SK-N-SH (cell line): ENCODE data around the gene SV2C.

Experiments used
- CTCF ChIP-seq: fragments of 200-600 bp; sonication (generic); IDR thresholded peaks from 2 replicates; pipeline ENCODE4 v1.6.1; 2017; ENCODE audit warnings: antibody characterized with exemption, mild to moderate bottlenecking, moderate library complexity
- EP300 ChIP-seq, 2 experiments: IDR thresholded peaks; 2 replicates each; pipeline versions ENCODE4 v1.4.0 to v1.6.1; 2012; ENCODE audit warnings: borderline replicate concordance in 1 of 2, low read depth in 1 of 2, low read length in 1 of 2
- GABPA ChIP-seq: IDR thresholded peaks from 2 replicates; pipeline ENCODE4 v1.4.0; 2012; ENCODE audit warnings: low read depth, mild to moderate bottlenecking
- JUND ChIP-seq: IDR thresholded peaks from 2 replicates; pipeline ENCODE4 v1.4.0; 2012
- MAX ChIP-seq: IDR thresholded peaks from 2 replicates; pipeline ENCODE4 v1.4.0; 2012; ENCODE audit warnings: low read depth
- MEF2A ChIP-seq: IDR thresholded peaks from 2 replicates; pipeline ENCODE4 v1.4.0; 2012; ENCODE audit warnings: low read depth, borderline replicate concordance
- NFIC ChIP-seq: IDR thresholded peaks from 2 replicates; pipeline ENCODE4 v1.4.0; 2012; ENCODE audit warnings: borderline replicate concordance
- NRF1 ChIP-seq: IDR thresholded peaks from 2 replicates; pipeline ENCODE4 v1.6.1; 2012; ENCODE audit warnings: low read depth, mild to moderate bottlenecking, low read length
- POLR2AphosphoS5 ChIP-seq: IDR thresholded peaks from 2 replicates; pipeline ENCODE4 v1.6.1; 2012; ENCODE audit warnings: low read depth, low read length
- TCF12 ChIP-seq: IDR thresholded peaks from 2 replicates; pipeline ENCODE4 v1.4.0; 2012
- USF1 ChIP-seq: IDR thresholded peaks from 2 replicates; pipeline ENCODE4 v1.4.0; 2012; ENCODE audit warnings: low read depth, borderline replicate concordance
- YY1 ChIP-seq: IDR thresholded peaks from 2 replicates; pipeline ENCODE4 v1.4.0; 2012; ENCODE audit warnings: low read depth, mild to moderate bottlenecking
- TF ChIP-seq, protein P1 (sequence below): IDR thresholded peaks from 2 replicates; pipeline ENCODE4 v1.4.0; 2012; ENCODE audit warnings: low read depth, borderline replicate concordance
- TF ChIP-seq, protein P2 (sequence below): fragments of 150-350 bp; IDR thresholded peaks from 2 replicates; pipeline ENCODE4 v1.6.1; 2016; ENCODE audit warnings: mild to moderate bottlenecking, low read depth, low read length

DNA sequence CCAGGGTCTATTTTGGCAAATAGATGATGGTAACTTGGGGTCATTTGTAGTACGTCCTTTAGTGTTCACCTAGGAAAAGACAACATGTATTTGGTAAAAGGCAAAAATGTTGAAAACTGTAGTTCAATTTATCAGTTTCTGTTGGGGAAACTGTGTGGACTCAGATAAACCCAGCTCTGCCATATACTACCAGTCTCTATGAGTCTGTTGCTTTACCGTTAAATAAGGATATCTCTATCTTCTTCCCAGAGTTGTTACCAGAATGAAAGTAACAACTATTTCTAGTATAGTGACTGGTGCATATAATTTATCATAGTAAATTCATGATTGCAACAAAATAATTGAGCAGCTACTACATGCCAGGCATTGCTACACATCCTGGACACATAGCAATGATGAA is 316.1 kb downstream of the SV2C start:
- no peak for TF ChIP-seq NRF1
- TF ChIP-seq, protein P1, sequence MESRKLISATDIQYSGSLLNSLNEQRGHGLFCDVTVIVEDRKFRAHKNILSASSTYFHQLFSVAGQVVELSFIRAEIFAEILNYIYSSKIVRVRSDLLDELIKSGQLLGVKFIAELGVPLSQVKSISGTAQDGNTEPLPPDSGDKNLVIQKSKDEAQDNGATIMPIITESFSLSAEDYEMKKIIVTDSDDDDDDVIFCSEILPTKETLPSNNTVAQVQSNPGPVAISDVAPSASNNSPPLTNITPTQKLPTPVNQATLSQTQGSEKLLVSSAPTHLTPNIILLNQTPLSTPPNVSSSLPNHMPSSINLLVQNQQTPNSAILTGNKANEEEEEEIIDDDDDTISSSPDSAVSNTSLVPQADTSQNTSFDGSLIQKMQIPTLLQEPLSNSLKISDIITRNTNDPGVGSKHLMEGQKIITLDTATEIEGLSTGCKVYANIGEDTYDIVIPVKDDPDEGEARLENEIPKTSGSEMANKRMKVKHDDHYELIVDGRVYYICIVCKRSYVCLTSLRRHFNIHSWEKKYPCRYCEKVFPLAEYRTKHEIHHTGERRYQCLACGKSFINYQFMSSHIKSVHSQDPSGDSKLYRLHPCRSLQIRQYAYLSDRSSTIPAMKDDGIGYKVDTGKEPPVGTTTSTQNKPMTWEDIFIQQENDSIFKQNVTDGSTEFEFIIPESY: no peak
- no peak for TF ChIP-seq EP300 (IDR thresholded peaks at IDR 0.05; ENCODE audit: borderline replicate concordance in 1 of 2, low read depth in 1 of 2, low read length in 1 of 2)
- TF ChIP-seq CTCF: no peak
- TF ChIP-seq POLR2AphosphoS5: no peak
- TF ChIP-seq USF1: no peak
- TF ChIP-seq GABPA: no peak
- no peak for TF ChIP-seq JUND
- TF ChIP-seq NFIC: no peak
- TF ChIP-seq TCF12: no peak
- no peak for TF ChIP-seq YY1
- TF ChIP-seq, protein P2, sequence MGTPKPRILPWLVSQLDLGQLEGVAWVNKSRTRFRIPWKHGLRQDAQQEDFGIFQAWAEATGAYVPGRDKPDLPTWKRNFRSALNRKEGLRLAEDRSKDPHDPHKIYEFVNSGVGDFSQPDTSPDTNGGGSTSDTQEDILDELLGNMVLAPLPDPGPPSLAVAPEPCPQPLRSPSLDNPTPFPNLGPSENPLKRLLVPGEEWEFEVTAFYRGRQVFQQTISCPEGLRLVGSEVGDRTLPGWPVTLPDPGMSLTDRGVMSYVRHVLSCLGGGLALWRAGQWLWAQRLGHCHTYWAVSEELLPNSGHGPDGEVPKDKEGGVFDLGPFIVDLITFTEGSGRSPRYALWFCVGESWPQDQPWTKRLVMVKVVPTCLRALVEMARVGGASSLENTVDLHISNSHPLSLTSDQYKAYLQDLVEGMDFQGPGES: no peak
- TF ChIP-seq MEF2A: no peak
- no peak for TF ChIP-seq MAX
